Activated T-helper 1 cell treated with anti-CD3 and anti-CD28 coated beads, Interleukin-12 subunit alpha, Interleukin-12 subunit beta, Interleukin-2, Interleukin-4 antibody, amounts not matched to agents 30 ng/mL and 10 ng/mL and 1 ng/mL, durations not matched to agents 14 hours and 24 hours and 36 hours (primary cell): ENCODE data around the gene XIST. TPM values are rescaled to one million over a fixed set of nuclear protein-coding genes. Genes with fewer than 3 reads are reported as not detected.

Experiments used
- DNase-seq: peaks from one replicate; pipeline ENCODE4 v3.0.0; 2021; ENCODE audit warnings: low spot score
- H3K27ac Mint-ChIP-seq: one replicate; pipeline ENCODE4 v1.8.0; 2021; ENCODE audit warnings: mild to moderate bottlenecking, mixed read lengths
- H3K27me3 Mint-ChIP-seq: one replicate; pipeline ENCODE4 v1.8.0; 2022; ENCODE audit warnings: mild to moderate bottlenecking, moderate library complexity, mixed read lengths; ENCODE audit not compliant: insufficient read depth
- H3K36me3 Mint-ChIP-seq: one replicate; pipeline ENCODE4 v1.8.0; 2021; ENCODE audit warnings: low read depth, mixed read lengths
- H3K4me1 Mint-ChIP-seq: one replicate; pipeline ENCODE4 v1.8.0; 2021; ENCODE audit warnings: low read depth, mixed read lengths
- H3K4me3 Mint-ChIP-seq: one replicate; pipeline ENCODE4 v1.8.0; 2021; ENCODE audit warnings: mild to moderate bottlenecking, moderate library complexity, mixed read lengths
- H3K9me3 Mint-ChIP-seq: one replicate; pipeline ENCODE4 v1.8.0; 2021; ENCODE audit warnings: mixed read lengths
- intact Hi-C: fragments of 100-400 bp; cut with micrococcal nuclease; formaldehyde crosslinking; loops from one replicate; pipeline ENCODE4 v1.15.1; 2024
- total RNA-seq: library from RNA; stranded (reverse); gene quantifications from 2 replicates; pipeline ENCODE4 v1.2.3, GENCODE V29; 2022

XIST gene
- total RNA-seq, 1 donor from 2014 or later: not detected

GRCh38 chrX:73851014-73852009 lies 1.2 kb downstream of the XIST start:
- H3K36me3 Mint-ChIP-seq: no peaks in the 10 kb centered on the region
- H3K4me1 Mint-ChIP-seq: no peaks in the 10 kb centered on the region
- no peaks in the 10 kb centered on the region for H3K27me3 Mint-ChIP-seq
- no peak for DNase-seq
- H3K4me3 Mint-ChIP-seq: no peak overlapping the region
- no peak overlapping the region for H3K27ac Mint-ChIP-seq
- H3K9me3 Mint-ChIP-seq: no peaks in the 10 kb centered on the region
- intact Hi-C loops: no loop called here

- H3K4me3 Mint-ChIP-seq: no peak overlapping the region
- no peak for DNase-seq
- intact Hi-C loops: no loop called here
These were observed 2.1 kb downstream of the XIST start for GRCh38 chrX:73850124-73851013.

GRCh38 chrX:73849073-73849472 lies 3.4 kb downstream of the XIST start:
- Mint-ChIP-seq H3K27me3 (no peaks in the 10 kb centered on the region), H3K4me3 (no peak overlapping the region)
- DNase-seq: no peak

More at GRCh38 chrX:73850124-73851013, 2.1 kb downstream of the XIST start:
- Mint-ChIP-seq H3K27ac (no peak overlapping the region), H3K9me3 (no peaks in the 10 kb centered on the region), H3K27me3 (no peaks in the 10 kb centered on the region), H3K36me3 (no peaks in the 10 kb centered on the region), H3K4me1 (no peaks in the 10 kb centered on the region)

GRCh38 chrX:73847991-73848390 lies 4.5 kb downstream of the XIST start:
- Mint-ChIP-seq H3K27ac (no peak overlapping the region), H3K4me1 (no peaks in the 10 kb centered on the region), H3K9me3 (no peaks in the 10 kb centered on the region), H3K27me3 (no peaks in the 10 kb centered on the region), H3K36me3 (no peaks in the 10 kb centered on the region), H3K4me3 (no peak overlapping the region)
- DNase-seq: no peak
- intact Hi-C loops: no loop called here

More at GRCh38 chrX:73849073-73849472, 3.4 kb downstream of the XIST start:
- intact Hi-C loops: no loop called here
- Mint-ChIP-seq H3K27ac (no peak overlapping the region), H3K36me3 (no peaks in the 10 kb centered on the region), H3K4me1 (no peaks in the 10 kb centered on the region), H3K9me3 (no peaks in the 10 kb centered on the region)

- H3K27me3 Mint-ChIP-seq: no peaks in the 10 kb centered on the region
- H3K9me3 Mint-ChIP-seq: no peaks in the 10 kb centered on the region
- H3K4me3 Mint-ChIP-seq: no peak overlapping the region
- intact Hi-C loops: no loop called here
- H3K4me1 Mint-ChIP-seq: no peaks in the 10 kb centered on the region
- no peak overlapping the region for H3K27ac Mint-ChIP-seq
- no peak for DNase-seq
- no peaks in the 10 kb centered on the region for H3K36me3 Mint-ChIP-seq
These were observed 5.4 kb downstream of the XIST start for GRCh38 chrX:73847100-73847499.

- Mint-ChIP-seq H3K4me3 (no peak overlapping the region), H3K27ac (no peak overlapping the region), H3K27me3 (no peaks in the 10 kb centered on the region), H3K36me3 (no peaks in the 10 kb centered on the region), H3K4me1 (no peaks in the 10 kb centered on the region), H3K9me3 (no peaks in the 10 kb centered on the region)
- DNase-seq: no peak
- intact Hi-C loops: no loop called here
These were observed 9.8 kb downstream of the XIST start for GRCh38 chrX:73842541-73843234.

GRCh38 chrX:73841337-73841736 lies 11.2 kb downstream of the XIST start:
- H3K9me3 Mint-ChIP-seq: no peaks in the 10 kb centered on the region
- no peaks in the 10 kb centered on the region for H3K4me1 Mint-ChIP-seq
- H3K4me3 Mint-ChIP-seq: no peak overlapping the region
- no peak overlapping the region for H3K27ac Mint-ChIP-seq
- intact Hi-C loops: no loop called here
- DNase-seq: no peak
- H3K36me3 Mint-ChIP-seq: no peaks in the 10 kb centered on the region
- H3K27me3 Mint-ChIP-seq: no peaks in the 10 kb centered on the region

GRCh38 chrX:73840120-73840924 lies 12.2 kb downstream of the XIST start:
- Mint-ChIP-seq H3K27ac (no peak overlapping the region), H3K9me3 (no peaks in the 10 kb centered on the region), H3K36me3 (no peaks in the 10 kb centered on the region), H3K27me3 (no peaks in the 10 kb centered on the region), H3K4me1 (no peaks in the 10 kb centered on the region), H3K4me3 (no peak overlapping the region)
- DNase-seq: no peak
- intact Hi-C loops: no loop called here

- H3K36me3 Mint-ChIP-seq: no peaks in the 10 kb centered on the region
- H3K9me3 Mint-ChIP-seq: no peaks in the 10 kb centered on the region
- H3K27ac Mint-ChIP-seq: no peak overlapping the region
- no peaks in the 10 kb centered on the region for H3K4me1 Mint-ChIP-seq
- H3K27me3 Mint-ChIP-seq: no peaks in the 10 kb centered on the region
- H3K4me3 Mint-ChIP-seq: no peak overlapping the region
- DNase-seq: no peak
- intact Hi-C loops: no loop called here
These were observed 13.4 kb downstream of the XIST start for GRCh38 chrX:73839152-73839551.

GRCh38 chrX:73838123-73838522 lies 14.4 kb downstream of the XIST start:
- H3K4me1 Mint-ChIP-seq: no peaks in the 10 kb centered on the region
- intact Hi-C loops: no loop called here
- no peak overlapping the region for H3K4me3 Mint-ChIP-seq
- H3K27ac Mint-ChIP-seq: no peak overlapping the region
- no peak for DNase-seq
- no peaks in the 10 kb centered on the region for H3K9me3 Mint-ChIP-seq
- H3K27me3 Mint-ChIP-seq: no peaks in the 10 kb centered on the region
- H3K36me3 Mint-ChIP-seq: no peaks in the 10 kb centered on the region

- Mint-ChIP-seq H3K4me1 (no peaks in the 10 kb centered on the region), H3K27me3 (no peaks in the 10 kb centered on the region), H3K9me3 (no peaks in the 10 kb centered on the region), H3K27ac (no peak overlapping the region), H3K36me3 (no peaks in the 10 kb centered on the region), H3K4me3 (no peak overlapping the region)
- intact Hi-C loops: no loop called here
- no peak for DNase-seq
These were observed 15.5 kb downstream of the XIST start for GRCh38 chrX:73836956-73837477.

GRCh38 chrX:73834219-73834618 lies 18.3 kb downstream of the XIST start:
- no peak for DNase-seq
- no peaks in the 10 kb centered on the region for H3K36me3 Mint-ChIP-seq
- H3K4me3 Mint-ChIP-seq: no peak overlapping the region
- H3K27me3 Mint-ChIP-seq: no peaks in the 10 kb centered on the region
- H3K4me1 Mint-ChIP-seq: no peaks in the 10 kb centered on the region
- no peak overlapping the region for H3K27ac Mint-ChIP-seq
- intact Hi-C loops: no loop called here
- H3K9me3 Mint-ChIP-seq: no peaks in the 10 kb centered on the region
